ENCODE data around the gene TFEC.
"Not testable (repeated sequence)": the region's sequence is repeated elsewhere in the genome, so short reads cannot be mapped to it uniquely, and the experiment has no call there.

Gene TFEC

DNA sequence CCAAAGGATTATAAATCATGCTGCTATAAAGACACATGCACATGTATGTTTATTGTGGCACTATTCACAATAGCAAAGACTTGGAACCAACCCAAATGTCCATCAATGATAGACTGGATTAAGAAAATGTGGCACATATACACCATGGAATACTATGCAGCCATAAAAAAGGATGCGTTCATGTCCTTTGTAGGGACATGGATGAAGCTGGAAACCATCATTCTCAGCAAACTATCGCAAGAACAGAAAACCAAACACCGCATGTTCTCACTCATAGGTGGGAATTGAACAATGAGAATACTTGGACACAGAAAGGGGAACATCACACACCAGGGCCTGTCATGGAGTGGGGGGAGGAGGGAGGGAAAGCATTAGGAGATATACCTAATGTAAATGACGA is 100.4 kb downstream of the TFEC start:
- not testable (repeated sequence) for DNase-seq (ENCODE audit: low read depth in 2 of 3, low spot score in 1 of 3)

DNA sequence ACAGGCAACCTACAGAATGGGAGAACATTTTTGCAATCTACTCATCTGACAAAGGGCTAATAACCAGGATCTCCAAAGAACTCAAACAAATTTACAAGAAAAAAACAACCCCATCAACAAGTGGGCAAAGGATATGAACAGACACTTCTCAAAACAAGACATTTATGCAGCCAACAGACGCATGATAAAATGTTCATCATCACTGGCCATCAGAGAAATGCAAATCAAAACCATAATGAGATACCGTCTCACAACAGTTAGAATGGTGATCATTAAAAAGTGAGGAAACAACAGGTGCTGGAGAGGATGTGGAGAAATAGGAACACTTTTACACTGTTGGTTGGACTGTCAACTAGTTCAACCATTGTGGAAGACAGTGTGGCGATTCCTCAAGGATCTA is 100.8 kb downstream of the TFEC start:
- DNase-seq (ENCODE audit: low read depth in 2 of 3, low spot score in 1 of 3), result not testable (repeated sequence)

DNA sequence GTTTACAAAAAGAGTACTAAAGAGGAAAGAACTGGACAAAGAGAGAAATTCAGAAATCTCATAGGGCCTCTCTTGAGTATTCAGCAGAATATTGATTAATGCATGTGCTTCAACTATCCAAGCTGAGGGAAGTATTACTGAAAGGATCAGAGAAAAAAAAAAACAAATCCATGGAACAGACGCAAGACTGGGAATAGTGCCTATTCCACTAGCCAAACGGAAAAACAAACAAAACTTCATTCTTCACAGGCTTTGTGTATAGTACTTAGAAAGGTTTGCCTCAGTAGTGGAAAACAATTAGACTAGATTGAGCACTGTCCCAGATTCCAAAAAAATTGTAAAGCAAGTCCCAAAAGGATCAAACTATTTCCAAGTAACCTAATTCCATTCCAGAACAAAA is 106.2 kb downstream of the TFEC start:
- DNase-seq (ENCODE audit: low read depth in 2 of 3, low spot score in 1 of 3), result no peak

DNA sequence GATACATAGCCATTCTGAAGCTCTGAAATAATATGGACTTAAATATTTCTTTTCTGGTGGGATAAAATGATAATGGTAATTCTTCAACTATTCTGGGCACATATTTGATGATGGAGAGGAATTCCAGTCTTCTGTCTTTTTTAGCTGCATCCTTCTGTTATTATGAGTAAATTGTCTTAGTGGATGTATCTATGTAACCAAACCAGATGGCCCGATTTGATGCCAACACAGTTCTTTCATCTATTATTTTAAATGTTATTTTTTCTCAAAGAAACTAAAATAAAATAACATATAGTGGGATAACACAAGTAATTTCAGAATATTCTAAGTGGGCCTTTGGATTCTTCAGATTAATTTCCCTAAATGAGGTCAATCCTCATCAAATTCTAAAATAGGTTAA is 110.2 kb downstream of the TFEC start:
- no peak for DNase-seq (ENCODE audit: low read depth in 2 of 3, low spot score in 1 of 3)

DNA sequence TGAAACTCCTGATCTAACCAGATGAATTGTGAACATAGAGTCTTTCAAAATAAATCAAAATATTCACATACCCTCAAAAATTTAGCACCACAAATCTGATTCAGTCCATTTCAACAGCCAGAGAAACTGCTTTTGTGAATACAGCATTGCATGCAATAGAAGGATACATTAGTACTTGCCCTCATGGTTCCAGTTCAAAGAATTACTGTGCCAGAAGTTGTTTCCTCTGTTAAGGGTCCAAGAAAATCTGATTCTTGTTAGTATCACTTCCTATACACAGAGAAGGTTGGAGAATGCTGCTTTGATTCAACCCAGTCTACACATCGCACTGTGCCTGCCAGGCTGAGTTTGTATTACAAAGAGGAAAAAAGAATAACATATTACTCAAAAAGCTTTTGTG is 115.6 kb downstream of the TFEC start:
- DNase-seq (ENCODE audit: low read depth in 2 of 3, low spot score in 1 of 3), result no peak

DNA sequence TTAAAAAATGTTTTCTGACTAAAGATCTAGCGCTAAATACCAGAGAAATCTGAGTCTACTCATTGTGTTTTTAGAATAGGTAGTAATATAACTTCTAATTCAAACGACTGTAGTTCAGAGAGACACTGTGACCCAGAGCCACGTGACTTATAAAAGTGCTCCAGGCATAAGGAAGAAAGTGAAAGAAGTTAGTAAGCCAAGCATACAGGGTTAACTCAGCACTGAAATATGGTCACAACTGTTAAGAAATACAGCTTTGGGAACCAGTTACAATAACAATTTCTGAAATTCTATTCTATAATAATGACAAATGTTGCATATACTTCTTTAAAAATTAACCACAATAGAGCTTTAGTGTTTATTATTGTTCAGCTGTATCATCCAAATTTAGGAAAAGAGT is 119.1 kb downstream of the TFEC start:
- DNase-seq (ENCODE audit: low read depth in 2 of 3, low spot score in 1 of 3), result no peak

DNA sequence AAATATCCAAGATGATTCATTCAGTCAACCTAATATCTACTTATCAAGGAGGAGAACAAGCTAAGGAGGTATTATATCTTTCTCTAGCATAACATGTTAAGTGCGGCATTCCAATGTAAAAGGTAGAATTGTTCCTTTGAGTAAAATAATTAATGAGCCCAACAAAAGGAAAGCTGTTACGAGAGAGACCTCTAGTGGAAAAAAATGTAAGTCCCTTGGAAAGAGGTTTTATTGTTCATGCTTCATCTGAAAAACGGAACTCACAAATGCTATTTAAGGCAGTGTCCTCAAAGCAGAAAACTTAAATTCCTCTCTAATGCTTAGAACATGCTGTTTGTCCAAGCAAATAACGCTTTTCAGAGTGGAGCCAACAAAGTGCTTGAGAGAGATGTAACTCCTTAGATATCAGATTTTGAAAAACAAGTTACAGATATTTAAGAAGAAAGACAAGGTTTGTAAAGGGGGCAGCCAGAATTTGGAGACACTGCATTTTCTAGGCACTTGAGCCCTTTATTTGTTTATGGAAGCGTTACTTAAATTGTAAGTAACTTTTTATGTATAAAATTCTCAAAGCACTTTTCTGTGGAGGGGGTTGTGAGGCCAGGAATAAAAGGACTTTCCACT is 119.9 kb downstream of the TFEC start:
- DNase-seq (ENCODE audit: low read depth in 2 of 3, low spot score in 1 of 3), result no peak

DNA sequence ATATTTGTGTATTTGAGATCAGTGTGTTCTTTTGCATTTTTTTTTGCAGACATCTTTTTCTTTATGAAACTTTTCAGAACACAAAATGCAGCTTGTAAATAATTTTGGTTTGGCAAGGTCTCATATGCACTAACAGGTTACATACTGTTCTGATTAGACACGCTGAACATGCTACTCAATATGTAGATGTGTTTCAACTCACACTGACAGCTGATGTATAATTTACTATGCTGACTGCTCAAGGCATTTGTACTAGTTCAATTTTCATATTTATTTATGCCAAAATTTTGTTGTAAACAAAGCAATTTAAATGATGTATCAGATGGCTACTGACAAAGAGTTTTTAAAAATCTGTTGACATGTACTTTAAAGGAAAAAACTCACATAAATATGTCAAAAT is 123.8 kb downstream of the TFEC start:
- no peak for DNase-seq (ENCODE audit: low read depth in 2 of 3, low spot score in 1 of 3)

DNA sequence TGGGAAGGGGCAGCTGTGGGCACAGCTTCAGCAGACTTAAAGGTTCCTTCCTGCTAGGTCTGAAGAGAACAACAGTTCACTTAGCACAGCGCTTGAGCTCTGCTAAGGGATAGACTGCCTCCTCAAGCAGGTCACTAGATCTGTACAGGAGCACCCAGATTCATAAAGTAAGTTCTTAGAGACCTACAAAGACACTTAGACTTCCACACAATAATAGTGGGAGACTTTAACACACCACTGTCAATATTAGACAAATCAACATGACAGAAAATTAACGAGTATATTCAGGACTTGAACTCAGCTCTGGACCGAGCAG is 140.9 kb downstream of the TFEC start:
- no peak for DNase-seq (ENCODE audit: low read depth in 2 of 3, low spot score in 1 of 3)

DNA sequence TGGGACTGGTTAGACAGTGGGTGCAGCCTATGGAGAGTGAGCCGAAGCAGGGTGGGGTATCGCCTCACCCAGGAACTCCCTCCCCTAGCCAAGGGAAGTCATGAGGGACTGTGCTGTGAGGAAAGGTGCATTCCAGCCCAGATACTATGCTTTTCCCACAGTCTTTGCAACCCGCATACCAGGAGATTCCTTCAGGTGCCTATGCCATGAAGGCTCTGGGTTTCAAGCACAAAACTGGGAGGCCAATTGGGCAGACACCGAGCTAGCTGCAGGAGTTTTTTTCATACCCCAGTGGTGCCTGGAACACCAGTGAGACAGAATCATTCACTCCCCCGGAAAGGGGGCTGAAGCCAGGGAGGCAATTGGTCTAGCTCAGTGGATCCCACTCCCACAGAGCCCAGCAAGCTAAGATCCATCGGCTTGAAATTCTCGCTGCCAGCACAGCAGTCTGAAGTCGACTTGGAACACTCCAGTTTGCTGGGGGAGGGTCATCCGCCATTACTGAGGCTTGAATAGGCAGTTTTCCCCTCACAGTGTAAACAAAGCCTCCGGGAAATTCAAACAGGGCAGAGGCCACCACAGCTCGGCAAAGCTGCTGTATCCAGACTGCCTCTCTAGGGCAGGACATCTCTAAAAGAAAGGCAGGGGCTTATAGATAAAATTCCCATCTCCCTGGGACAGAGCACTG is 141.4 kb downstream of the TFEC start:
- no peak for DNase-seq (ENCODE audit: low read depth in 2 of 3, low spot score in 1 of 3)

DNA sequence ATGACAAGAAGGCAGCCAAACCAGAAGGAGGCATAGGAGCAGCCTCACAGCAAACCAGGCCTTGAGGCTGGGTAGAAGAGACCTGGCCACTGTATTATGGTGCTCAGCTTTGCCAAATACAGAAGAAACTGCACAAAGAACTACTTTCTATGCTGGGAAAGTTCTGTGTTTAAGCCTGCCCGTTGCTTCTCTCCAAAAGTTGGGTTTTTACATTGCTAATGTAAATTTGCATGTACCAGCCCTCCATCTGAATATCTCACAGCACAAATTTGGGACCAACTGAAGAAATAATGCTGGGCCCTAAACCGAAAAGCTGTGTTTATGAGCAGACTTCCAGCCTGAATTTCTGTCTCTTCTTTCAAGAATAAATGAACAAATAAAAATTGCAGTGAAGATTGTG is 145.0 kb downstream of the TFEC start:
- DNase-seq (ENCODE audit: low read depth in 2 of 3, low spot score in 1 of 3), result no peak

Measured in stimulated activated CD4-positive, alpha-beta T cell treated with anti-CD3 and anti-CD28 coated beads, Interleukin-12 subunit alpha, Interleukin-12 subunit beta, amount 100 ng/mL, for 48 hours (primary cell).